ENCODE results near the gene LRRC41. TPM values are rescaled to one million over a fixed set of nuclear protein-coding genes. Genes with fewer than 3 reads are reported as not detected.
"Not testable (repeated sequence)": the region's sequence is repeated elsewhere in the genome, so short reads cannot be mapped to it uniquely, and the experiment has no call there.

LRRC41 gene
- total RNA-seq, 1 donor, result 123 TPM

GRCh38 chr1:46236882-46237281 lies 66.5 kb downstream of the LRRC41 start:
- DNase-seq (ENCODE audit: low read depth), result no peak
- H3K4me3 ChIP-seq (ENCODE audit: low read depth, low read length), result no peak overlapping the region
- no peak for TF ChIP-seq CTCF (IDR thresholded peaks at IDR 0.05; ENCODE audit: insufficient read depth, low read depth, low read length)

DNA sequence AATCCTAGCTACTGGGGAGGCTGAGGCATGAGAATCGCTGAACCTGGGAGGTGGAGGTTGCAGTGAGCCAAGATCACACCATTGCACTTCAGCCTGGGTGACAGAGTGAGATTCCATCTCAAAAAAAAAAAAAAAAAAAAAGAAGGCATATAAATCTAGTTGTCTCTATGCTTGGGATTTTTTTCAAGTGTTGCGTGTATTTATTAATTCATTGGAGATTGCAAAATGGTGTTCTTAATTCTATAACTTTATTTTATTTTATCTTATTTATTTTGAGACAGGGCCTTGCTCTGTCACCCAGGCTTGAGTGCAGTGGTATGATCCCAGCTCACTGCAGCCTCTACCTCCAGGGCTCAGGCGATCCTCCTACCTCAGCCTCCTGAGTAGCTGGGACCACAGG lies 72.2 kb downstream of the LRRC41 start:
- not testable (repeated sequence) for DNase-seq (ENCODE audit: low read depth); H3K4me3 ChIP-seq (ENCODE audit: low read depth, low read length)

Other genes starting within 250 kb of the LRRC41 start
- gene PIK3R3, start 171.0 kb downstream of the LRRC41 start, total RNA-seq, result 10.3 and 14.2 TPM in 2 replicates
- 0.32 and 0.43 TPM in 2 replicates for gene TSPAN1, start 128.5 kb downstream of the LRRC41 start, total RNA-seq
- not detected in 2 replicates for gene P3R3URF, start 127.1 kb downstream of the LRRC41 start, total RNA-seq
- 52.8 and 81.2 TPM in 2 replicates for gene POMGNT1, start 105.2 kb downstream of the LRRC41 start, total RNA-seq
- gene LURAP1, start 100.3 kb downstream of the LRRC41 start, total RNA-seq, result 3.2 and 3.9 TPM in 2 replicates
- gene RAD54L, start 55.9 kb downstream of the LRRC41 start, total RNA-seq, result 2.6 and 3.0 TPM in 2 replicates
- gene UQCRH, start 82 bp upstream of the LRRC41 start, total RNA-seq, result 194 and 249 TPM in 2 replicates
- gene NSUN4, start 37.2 kb upstream of the LRRC41 start, total RNA-seq, result 11.9 and 22.9 TPM in 2 replicates
- 0.64 and 0.86 TPM in 2 replicates for gene FAAH, start 90.7 kb upstream of the LRRC41 start, total RNA-seq
- gene DMBX1, start 186.2 kb upstream of the LRRC41 start, total RNA-seq, result not detected in 2 replicates
- gene KNCN, start 248.0 kb upstream of the LRRC41 start, total RNA-seq, result not detected in 2 replicates

Measured in fibroblast of villous mesenchyme (primary cell).